ENCODE data around the gene KIF6.

Gene KIF6

GRCh38 chr6:39714802-39715201 is 10.4 kb downstream of the KIF6 start:
- Histone ChIP-seq H3K36me3 (no peaks in the 10 kb centered on the region), H4K20me1 (no peaks in the 10 kb centered on the region), H3K4me3 (no peak overlapping the region), H3K27me3 (no peaks in the 10 kb centered on the region), H3K4me2 (no peak overlapping the region), H3K9me3 (no peaks in the 10 kb centered on the region), H3K4me1 (no peaks in the 10 kb centered on the region), H3K9ac (no peak overlapping the region), H3K27ac (no peak overlapping the region)
- no peak for TF ChIP-seq Cebpa-rat (IDR thresholded peaks at IDR 0.05)

- TF ChIP-seq Cebpa-rat (IDR thresholded peaks at IDR 0.05), result no peak
- no peaks in the 10 kb centered on the region for H3K9me3 ChIP-seq
- no peaks in the 10 kb centered on the region for H4K20me1 ChIP-seq
- H3K36me3 ChIP-seq, result no peaks in the 10 kb centered on the region
- no peak overlapping the region for H3K27ac ChIP-seq
- H3K4me3 ChIP-seq, result no peak overlapping the region
- H3K9ac ChIP-seq, result no peak overlapping the region
- no peaks in the 10 kb centered on the region for H3K27me3 ChIP-seq
- H3K4me1 ChIP-seq, result no peaks in the 10 kb centered on the region
- no peak overlapping the region for H3K4me2 ChIP-seq
These were observed 17.1 kb downstream of the KIF6 start for GRCh38 chr6:39707962-39708683.

- Histone ChIP-seq H3K4me2 (no peak overlapping the region), H3K4me1 (no peaks in the 10 kb centered on the region), H3K9me3 (no peaks in the 10 kb centered on the region), H3K27me3 (no peaks in the 10 kb centered on the region), H3K27ac (no peak overlapping the region), H3K36me3 (no peaks in the 10 kb centered on the region), H3K9ac (no peak overlapping the region), H3K4me3 (no peak overlapping the region), H4K20me1 (no peaks in the 10 kb centered on the region)
- TF ChIP-seq Cebpa-rat (IDR thresholded peaks at IDR 0.05), result no peak
These were observed 18.3 kb downstream of the KIF6 start for GRCh38 chr6:39706819-39707335.

GRCh38 chr6:39702265-39702664 is 22.9 kb downstream of the KIF6 start:
- Histone ChIP-seq H3K9ac (no peak overlapping the region), H3K4me3 (no peak overlapping the region), H4K20me1 (no peaks in the 10 kb centered on the region), H3K4me1 (no peaks in the 10 kb centered on the region), H3K36me3 (no peaks in the 10 kb centered on the region), H3K4me2 (no peak overlapping the region), H3K27ac (no peak overlapping the region), H3K27me3 (no peaks in the 10 kb centered on the region), H3K9me3 (no peaks in the 10 kb centered on the region)
- no peak for TF ChIP-seq Cebpa-rat (IDR thresholded peaks at IDR 0.05)

- Histone ChIP-seq H3K27me3 (no peaks in the 10 kb centered on the region), H3K27ac (no peak overlapping the region), H3K4me3 (no peak overlapping the region), H4K20me1 (no peaks in the 10 kb centered on the region), H3K36me3 (no peaks in the 10 kb centered on the region), H3K9ac (no peak overlapping the region), H3K4me2 (no peak overlapping the region), H3K4me1 (no peaks in the 10 kb centered on the region), H3K9me3 (no peaks in the 10 kb centered on the region)
- TF ChIP-seq Cebpa-rat (IDR thresholded peaks at IDR 0.05), result no peak
These were observed 24.8 kb downstream of the KIF6 start for GRCh38 chr6:39700362-39700761.

- Histone ChIP-seq H3K4me3 (no peak overlapping the region), H3K9ac (no peak overlapping the region), H3K4me1 (no peaks in the 10 kb centered on the region), H3K27me3 (no peaks in the 10 kb centered on the region), H3K36me3 (no peaks in the 10 kb centered on the region), H3K4me2 (no peak overlapping the region), H4K20me1 (no peaks in the 10 kb centered on the region), H3K27ac (no peak overlapping the region), H3K9me3 (no peaks in the 10 kb centered on the region)
- TF ChIP-seq Cebpa-rat (IDR thresholded peaks at IDR 0.05), result no peak
These were observed 26.4 kb downstream of the KIF6 start for GRCh38 chr6:39698789-39699188.

- Histone ChIP-seq H3K27me3 (no peaks in the 10 kb centered on the region), H3K36me3 (no peaks in the 10 kb centered on the region), H3K4me1 (no peaks in the 10 kb centered on the region), H3K27ac (no peak overlapping the region), H3K9ac (no peak overlapping the region), H3K9me3 (no peaks in the 10 kb centered on the region), H3K4me3 (no peak overlapping the region), H4K20me1 (no peaks in the 10 kb centered on the region), H3K4me2 (no peak overlapping the region)
- TF ChIP-seq Cebpa-rat (IDR thresholded peaks at IDR 0.05), result no peak
These were observed 28.0 kb downstream of the KIF6 start for GRCh38 chr6:39696986-39697788.

GRCh38 chr6:39695447-39695846 is 29.8 kb downstream of the KIF6 start:
- no peak overlapping the region for H3K4me3 ChIP-seq
- no peaks in the 10 kb centered on the region for H3K9me3 ChIP-seq
- no peaks in the 10 kb centered on the region for H3K4me1 ChIP-seq
- no peaks in the 10 kb centered on the region for H4K20me1 ChIP-seq
- no peak overlapping the region for H3K27ac ChIP-seq
- H3K9ac ChIP-seq, result no peak overlapping the region
- H3K36me3 ChIP-seq, result no peaks in the 10 kb centered on the region
- TF ChIP-seq Cebpa-rat (IDR thresholded peaks at IDR 0.05), result no peak
- H3K4me2 ChIP-seq, result no peak overlapping the region
- H3K27me3 ChIP-seq, result no peaks in the 10 kb centered on the region

GRCh38 chr6:39693206-39693605 is 32.0 kb downstream of the KIF6 start:
- Histone ChIP-seq H3K4me1 (peaks cover 10% of the 10 kb centered on the region; the same call in 1 of the 2 replicates), H3K27ac (no peak overlapping the region), H3K4me3 (no peak overlapping the region), H3K9me3 (no peaks in the 10 kb centered on the region), H3K4me2 (no peak overlapping the region), H3K27me3 (no peaks in the 10 kb centered on the region), H3K36me3 (no peaks in the 10 kb centered on the region), H4K20me1 (no peaks in the 10 kb centered on the region), H3K9ac (no peak overlapping the region)
- TF ChIP-seq Cebpa-rat (IDR thresholded peaks at IDR 0.05), result no peak

GRCh38 chr6:39688494-39688893 is 36.7 kb downstream of the KIF6 start:
- Histone ChIP-seq H3K4me2 (peak overlapping the region; percentile 8; the same call in 1 of the 2 replicates), H3K9me3 (no peaks in the 10 kb centered on the region), H3K4me1 (peaks cover 12% of the 10 kb centered on the region; the same call in 1 of the 2 replicates), H3K36me3 (no peaks in the 10 kb centered on the region), H3K27ac (no peak overlapping the region), H3K9ac (no peak overlapping the region), H4K20me1 (no peaks in the 10 kb centered on the region), H3K4me3 (no peak overlapping the region), H3K27me3 (no peaks in the 10 kb centered on the region)
- TF ChIP-seq Cebpa-rat (IDR thresholded peaks at IDR 0.05), result no peak; the same call in 1 of the 2 replicates
